Suprapubic skin (tissue), 4 donors: Measurements from ENCODE around the gene CXXC5.

Source experiments
- POLR2A ChIP-seq, 2 donors: fragments of 450-650 bp; IDR thresholded peaks; one replicate each; pipeline ENCODE4 v1.6.1; 2017; ENCODE audit warnings: antibody characterized with exemption in 2 of 2, mild to moderate bottlenecking in 2 of 2, moderate library complexity in 2 of 2
- POLR2AphosphoS5 ChIP-seq, 3 donors: sonication (generic); formaldehyde crosslinking; IDR thresholded peaks; one replicate each; pipeline ENCODE4 v1.6.1; 2017; ENCODE audit warnings: antibody characterized with exemption in 3 of 3
- TF ChIP-seq, protein P1 (sequence below), 2 donors: fragments of 200-600 bp in 1 of 2; fragments of 450-650 bp in 1 of 2; sonication (generic) in 1 of 2; IDR thresholded peaks; one replicate each; pipeline ENCODE4 v1.5.1; 2016 to 2019; ENCODE audit warnings: antibody characterized with exemption in 2 of 2, mild to moderate bottlenecking in 1 of 2, moderate library complexity in 1 of 2

DNA sequence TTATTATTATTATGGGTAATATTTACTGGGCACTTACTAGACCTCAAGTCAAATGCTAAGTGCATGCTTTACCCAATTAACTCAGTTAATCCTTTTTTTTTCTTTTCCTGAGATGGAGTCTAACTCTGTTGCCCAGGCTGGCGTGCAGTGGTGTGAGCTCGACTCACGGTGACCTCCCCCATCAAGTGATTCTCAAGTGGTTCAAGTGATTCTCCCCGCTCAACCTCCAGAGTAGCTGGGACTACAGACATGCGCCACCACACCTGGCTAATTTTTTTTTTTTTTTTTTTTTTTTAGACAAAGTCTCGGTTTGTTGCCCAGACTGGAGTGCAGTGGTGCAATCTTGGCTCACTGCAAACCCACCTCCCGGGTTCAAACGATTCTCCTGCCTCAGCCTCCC lies 69.1 kb downstream of the CXXC5 start:
- TF ChIP-seq, protein P1, sequence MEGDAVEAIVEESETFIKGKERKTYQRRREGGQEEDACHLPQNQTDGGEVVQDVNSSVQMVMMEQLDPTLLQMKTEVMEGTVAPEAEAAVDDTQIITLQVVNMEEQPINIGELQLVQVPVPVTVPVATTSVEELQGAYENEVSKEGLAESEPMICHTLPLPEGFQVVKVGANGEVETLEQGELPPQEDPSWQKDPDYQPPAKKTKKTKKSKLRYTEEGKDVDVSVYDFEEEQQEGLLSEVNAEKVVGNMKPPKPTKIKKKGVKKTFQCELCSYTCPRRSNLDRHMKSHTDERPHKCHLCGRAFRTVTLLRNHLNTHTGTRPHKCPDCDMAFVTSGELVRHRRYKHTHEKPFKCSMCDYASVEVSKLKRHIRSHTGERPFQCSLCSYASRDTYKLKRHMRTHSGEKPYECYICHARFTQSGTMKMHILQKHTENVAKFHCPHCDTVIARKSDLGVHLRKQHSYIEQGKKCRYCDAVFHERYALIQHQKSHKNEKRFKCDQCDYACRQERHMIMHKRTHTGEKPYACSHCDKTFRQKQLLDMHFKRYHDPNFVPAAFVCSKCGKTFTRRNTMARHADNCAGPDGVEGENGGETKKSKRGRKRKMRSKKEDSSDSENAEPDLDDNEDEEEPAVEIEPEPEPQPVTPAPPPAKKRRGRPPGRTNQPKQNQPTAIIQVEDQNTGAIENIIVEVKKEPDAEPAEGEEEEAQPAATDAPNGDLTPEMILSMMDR (IDR thresholded peaks at IDR 0.05), result no peak
- TF ChIP-seq POLR2AphosphoS5 (IDR thresholded peaks at IDR 0.05) (no peak), POLR2A (IDR thresholded peaks at IDR 0.05) (no peak)
